ENCODE measurements around the gene TNRC6C. TPM values are rescaled to one million over a fixed set of nuclear protein-coding genes. Genes with fewer than 3 reads are reported as not detected.
A peak's percentile ranks its signal among the peaks of the same experiment; 100 is the strongest.

The TNRC6C gene
- total RNA-seq, 4 donors from 2014 or later: 4.7 to 9.0 (median 7.6) TPM

DNA sequence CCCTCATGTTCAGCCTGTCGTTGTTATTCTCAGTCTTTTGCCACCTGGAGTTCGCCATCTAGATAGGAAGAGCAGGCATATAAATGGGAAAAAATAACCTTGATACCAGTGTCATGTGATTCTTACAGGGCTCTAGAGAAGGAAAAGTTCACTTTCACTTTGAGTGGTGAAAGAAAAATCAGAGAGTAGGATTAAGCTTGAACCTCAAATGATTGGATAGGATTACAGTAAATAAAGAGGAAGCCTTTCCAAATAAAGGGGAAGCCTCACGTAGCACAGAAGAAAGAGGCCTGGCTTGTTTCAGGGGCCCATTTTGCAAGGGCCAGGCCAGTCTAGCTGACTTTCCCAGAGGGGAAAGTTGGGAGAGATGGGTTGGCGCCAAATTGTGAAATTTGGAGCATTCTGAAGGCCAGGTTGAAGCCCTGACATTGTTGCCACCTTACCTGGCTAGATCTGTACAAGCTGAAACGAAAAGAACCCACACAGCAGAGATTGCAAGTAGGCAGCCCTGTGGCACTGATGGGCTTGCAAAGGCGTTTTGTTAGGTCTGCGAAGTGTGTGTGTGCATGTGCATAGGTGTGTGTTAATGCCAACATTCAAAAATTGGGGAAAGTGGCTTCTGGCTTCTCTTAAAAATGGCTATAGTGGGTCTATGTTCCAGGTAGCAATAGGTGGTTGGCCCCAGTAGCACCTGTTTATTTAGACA, 131.2 kb downstream of the TNRC6C start:
- Histone ChIP-seq H3K27ac (peak overlapping the region; percentile 42 to 76 (median 56)), H3K36me3 (peaks cover 0 to 72% of the 10 kb centered on the region in 2 donors), H3K4me1 (peaks cover 6 to 14% of the 10 kb centered on the region in 2 donors), H3K4me3 (no peak overlapping the region), H3K9me3 (no peaks in the 10 kb centered on the region), H3K27me3 (no peaks in the 10 kb centered on the region)
- TF ChIP-seq POLR2A (IDR thresholded peaks at IDR 0.05): no peak
- no peak for TF ChIP-seq CTCF (IDR thresholded peaks at IDR 0.05 in 4 of 5, conservative IDR thresholded peaks at IDR 0.05 in 1 of 5)
- in situ Hi-C loops (cut with MboI; ENCODE audit: low sequenced_read_pairs in 4 of 4) (no loop called here), intact Hi-C loops (cut with DNase I; ENCODE audit: low total_unique reads) (no loop called here)
- peak in 1 of 2 donors; percentile 51 for ATAC-seq
- no peak for DNase-seq

GRCh38 chr17:78092794-78093324, 134.4 kb downstream of the TNRC6C start:
- Histone ChIP-seq H3K27me3 (no peaks in the 10 kb centered on the region), H3K36me3 (peaks cover 0 to 88% of the 10 kb centered on the region in 2 donors), H3K4me1 (peaks cover 6 to 14% of the 10 kb centered on the region in 2 donors), H3K9me3 (no peaks in the 10 kb centered on the region), H3K27ac (no peak overlapping the region), H3K4me3 (no peak overlapping the region)
- DNase-seq: no peak
- intact Hi-C loops (cut with DNase I; ENCODE audit: low total_unique reads) (no loop called here), in situ Hi-C loops (cut with MboI; ENCODE audit: low sequenced_read_pairs in 4 of 4) (no loop called here)
- TF ChIP-seq CTCF (IDR thresholded peaks at IDR 0.05 in 4 of 5, conservative IDR thresholded peaks at IDR 0.05 in 1 of 5) (no peak), POLR2A (IDR thresholded peaks at IDR 0.05) (no peak)
- ATAC-seq: no peak

DNA sequence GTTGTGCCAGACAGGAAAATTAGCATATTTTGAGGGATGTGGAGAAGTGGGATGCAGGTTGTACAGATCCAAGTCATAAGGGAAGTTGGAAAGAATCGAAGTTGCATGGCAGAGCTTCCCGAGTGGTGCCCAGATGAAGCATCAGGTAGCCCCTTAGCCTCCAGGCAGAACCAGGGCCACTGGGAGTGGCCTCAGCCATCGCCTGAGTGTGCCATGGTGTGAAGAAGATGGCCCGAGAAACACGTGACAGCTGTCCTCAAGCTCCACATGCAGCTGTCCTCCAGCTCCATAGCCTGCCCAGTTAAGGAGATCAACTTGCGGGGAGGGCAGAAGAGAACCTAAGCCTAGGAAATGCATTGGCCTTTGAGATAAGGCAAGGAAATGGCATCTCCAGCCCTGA, 136.5 kb downstream of the TNRC6C start:
- Histone ChIP-seq H3K4me3 (no peak overlapping the region), H3K9me3 (no peaks in the 10 kb centered on the region), H3K4me1 (no peaks in the 10 kb centered on the region), H3K27ac (peak overlapping the region in 1 of 4 donors; percentile 38), H3K27me3 (no peaks in the 10 kb centered on the region), H3K36me3 (peaks cover 0 to 97% of the 10 kb centered on the region in 2 donors)
- TF ChIP-seq CTCF (IDR thresholded peaks at IDR 0.05 in 4 of 5, conservative IDR thresholded peaks at IDR 0.05 in 1 of 5) (no peak), POLR2A (IDR thresholded peaks at IDR 0.05) (no peak)
- peak; percentile 31 to 38 for ATAC-seq
- no peak for DNase-seq
- intact Hi-C loops (cut with DNase I; ENCODE audit: low total_unique reads): no loop called here
- in situ Hi-C loops (cut with MboI; ENCODE audit: low sequenced_read_pairs in 4 of 4): no loop called here

GRCh38 chr17:78096093-78096492, 137.6 kb downstream of the TNRC6C start:
- Histone ChIP-seq H3K4me3 (no peak overlapping the region), H3K36me3 (peaks cover 0 to 91% of the 10 kb centered on the region in 2 donors), H3K4me1 (no peaks in the 10 kb centered on the region), H3K9me3 (no peaks in the 10 kb centered on the region), H3K27ac (peak overlapping the region in 1 of 4 donors; percentile 38), H3K27me3 (no peaks in the 10 kb centered on the region)
- DNase-seq: no peak
- no peak for ATAC-seq
- no peak for TF ChIP-seq POLR2A (IDR thresholded peaks at IDR 0.05)
- TF ChIP-seq CTCF (IDR thresholded peaks at IDR 0.05 in 4 of 5, conservative IDR thresholded peaks at IDR 0.05 in 1 of 5): no peak
- in situ Hi-C loops (cut with MboI; ENCODE audit: low sequenced_read_pairs in 4 of 4) (no loop called here), intact Hi-C loops (cut with DNase I; ENCODE audit: low total_unique reads) (no loop called here)
